NCI-H2029 (cell line): ENCODE data around the gene COL28A1.
"Not testable (repeated sequence)": the region's sequence is repeated elsewhere in the genome, so short reads cannot be mapped to it uniquely, and the experiment has no call there.

Experiments used
- DNase-seq: peaks from one replicate; lab custom pipeline; 2025; lab: John Stamatoyannopoulos, UW

The COL28A1 gene

DNA sequence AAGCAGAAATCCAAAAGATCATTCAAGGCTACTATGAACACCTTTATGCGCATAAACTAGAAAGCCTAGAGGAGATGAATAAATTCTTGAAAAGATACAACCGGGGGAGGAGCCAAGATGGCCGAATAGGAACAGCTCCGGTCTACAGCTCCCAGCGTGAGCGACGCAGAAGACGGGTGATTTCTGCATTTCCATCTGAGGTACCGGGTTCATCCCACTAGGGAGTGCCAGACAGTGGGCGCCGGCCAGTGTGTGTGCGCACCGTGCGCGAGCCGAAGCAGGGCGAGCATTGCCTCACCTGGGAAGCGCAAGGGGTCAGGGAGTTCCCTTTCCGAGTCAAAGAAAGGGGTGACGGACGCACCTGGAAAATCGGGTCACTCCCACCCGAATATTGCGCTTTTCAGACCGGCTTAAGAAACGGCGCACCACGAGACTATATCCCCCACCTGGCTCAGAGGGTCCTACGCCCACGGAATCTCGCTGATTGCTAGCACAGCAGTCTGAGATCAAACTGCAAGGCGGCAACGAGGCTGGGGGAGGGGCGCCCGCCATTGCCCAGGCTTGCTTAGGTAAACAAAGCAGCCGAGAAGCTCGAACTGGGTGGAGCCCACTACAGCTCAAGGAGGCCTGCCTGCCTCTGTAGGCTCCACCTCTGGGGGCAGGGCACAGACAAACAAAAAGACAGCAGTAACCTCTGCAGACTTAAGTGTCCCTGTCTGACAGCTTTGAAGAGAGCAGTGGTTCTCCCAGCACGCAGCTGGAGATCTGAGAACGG lies 70.5 kb downstream of the COL28A1 start:
- DNase-seq, result not testable (repeated sequence)

DNA sequence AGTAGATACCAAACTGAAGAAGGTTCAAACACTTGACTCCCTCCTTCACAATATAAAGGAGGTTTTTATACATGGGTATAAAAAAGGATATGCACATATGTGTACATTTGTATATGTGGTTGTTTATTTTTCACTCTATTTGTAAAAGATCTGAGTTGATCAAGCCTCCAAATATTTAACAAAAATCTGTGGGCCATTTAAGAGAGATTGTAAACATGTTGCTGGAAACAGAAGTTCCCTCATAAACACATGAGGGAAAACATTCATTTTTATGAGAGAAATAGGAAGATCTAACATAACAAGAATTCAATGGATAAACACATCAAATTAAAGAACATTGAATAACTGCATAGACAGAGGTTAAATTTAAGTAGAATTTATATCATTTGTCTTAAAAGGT lies 81.7 kb downstream of the COL28A1 start:
- no peak for DNase-seq

DNA sequence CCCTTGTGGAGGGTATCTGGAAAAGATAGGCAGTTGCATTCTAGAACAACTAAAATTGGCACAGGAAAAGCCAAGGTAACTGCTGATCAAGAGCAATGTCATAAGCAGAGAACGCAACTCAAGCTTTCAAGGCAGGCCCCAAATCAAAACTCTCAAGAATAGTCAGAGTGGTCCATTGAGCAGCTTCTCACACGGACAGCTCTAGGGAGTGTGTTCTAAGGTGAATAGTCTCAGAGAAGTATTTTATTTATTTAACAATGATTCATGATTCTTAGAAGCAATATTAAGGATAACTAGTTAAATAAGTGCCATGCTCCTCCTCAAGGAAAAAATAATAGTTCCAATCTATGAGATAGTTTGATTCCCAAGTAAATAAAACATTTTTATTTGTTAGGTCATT lies 83.0 kb downstream of the COL28A1 start:
- DNase-seq, result no peak

DNA sequence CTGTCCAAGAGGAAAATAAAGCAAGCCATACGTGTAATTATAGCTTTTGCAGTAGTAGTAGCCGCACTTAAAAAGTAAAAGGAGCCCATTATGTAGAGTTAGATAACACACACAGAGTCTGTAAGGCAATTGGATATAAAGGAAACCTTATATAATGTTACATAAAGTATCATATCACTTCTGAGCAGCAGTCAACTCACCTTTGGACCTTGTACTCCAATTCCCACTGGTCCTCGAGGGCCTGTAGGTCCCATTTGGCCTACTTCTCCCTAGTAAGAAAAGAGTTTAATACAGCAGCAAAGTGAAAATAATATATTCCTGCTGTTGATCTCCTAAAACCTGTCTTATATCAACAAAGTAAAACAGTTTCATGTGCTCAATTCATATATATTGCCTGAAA lies 83.6 kb downstream of the COL28A1 start:
- DNase-seq, result no peak

DNA sequence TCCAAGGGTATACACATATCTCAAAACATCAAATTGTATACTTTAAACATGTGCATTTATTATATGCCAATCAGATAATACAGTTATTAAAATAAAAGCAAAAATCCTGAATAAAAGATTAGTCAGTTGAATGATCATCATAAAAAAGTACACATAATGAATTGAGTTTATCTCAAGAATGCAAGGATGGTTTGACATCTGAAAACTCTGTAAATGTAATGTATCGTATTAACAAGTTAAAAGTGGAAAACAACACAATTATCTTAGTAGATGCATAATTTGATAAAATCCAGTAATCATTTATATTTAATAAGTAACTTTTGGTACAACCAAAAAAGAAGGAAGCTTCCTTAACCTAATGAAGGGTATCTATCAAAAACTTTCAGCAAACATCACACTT lies 86.6 kb downstream of the COL28A1 start:
- DNase-seq, result no peak

DNA sequence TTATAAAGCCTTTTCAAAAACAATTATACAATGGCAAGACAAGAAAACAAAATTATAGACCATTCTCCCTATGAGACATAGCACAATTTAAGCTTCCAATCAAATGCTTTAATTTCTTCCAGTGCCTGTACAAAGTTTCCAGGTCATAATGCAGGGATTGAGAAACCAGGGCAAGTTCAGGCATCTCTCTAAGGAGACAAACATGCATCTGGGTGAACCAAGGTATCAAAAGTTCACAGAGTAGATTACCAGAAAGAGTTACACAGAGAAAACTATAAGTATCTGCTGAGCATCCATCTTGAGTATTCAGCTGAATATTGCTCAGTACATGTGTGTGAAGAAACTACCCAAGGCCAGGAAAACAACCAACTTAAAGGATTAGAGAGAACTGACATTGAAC lies 89.1 kb downstream of the COL28A1 start:
- DNase-seq, result no peak

DNA sequence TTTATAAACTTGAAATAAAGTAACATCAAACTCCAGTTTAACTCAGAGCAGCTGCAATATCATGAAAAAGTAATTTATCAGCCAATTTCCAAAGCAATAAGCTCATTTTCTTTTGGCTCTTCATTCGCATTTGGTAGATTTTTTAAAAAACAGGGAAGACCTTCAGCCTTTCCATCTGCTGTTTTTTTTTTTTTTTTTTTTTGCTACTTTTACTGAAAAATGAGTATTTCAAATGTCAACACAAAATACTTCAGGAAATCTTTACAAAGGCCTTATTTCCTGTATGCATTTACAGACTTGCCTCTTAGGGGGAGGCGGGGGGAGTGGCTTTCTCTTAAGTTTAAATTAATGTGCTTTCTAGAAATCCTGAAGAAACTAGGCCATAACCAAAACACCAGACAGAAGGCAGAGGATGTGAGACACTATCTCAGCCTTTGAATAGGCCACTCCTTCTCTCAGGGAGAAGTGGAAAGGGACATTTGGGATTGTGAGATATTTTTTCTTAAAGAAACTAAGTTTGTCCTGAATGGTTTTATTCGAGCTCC lies 91.8 kb downstream of the COL28A1 start:
- DNase-seq, result no peak

DNA sequence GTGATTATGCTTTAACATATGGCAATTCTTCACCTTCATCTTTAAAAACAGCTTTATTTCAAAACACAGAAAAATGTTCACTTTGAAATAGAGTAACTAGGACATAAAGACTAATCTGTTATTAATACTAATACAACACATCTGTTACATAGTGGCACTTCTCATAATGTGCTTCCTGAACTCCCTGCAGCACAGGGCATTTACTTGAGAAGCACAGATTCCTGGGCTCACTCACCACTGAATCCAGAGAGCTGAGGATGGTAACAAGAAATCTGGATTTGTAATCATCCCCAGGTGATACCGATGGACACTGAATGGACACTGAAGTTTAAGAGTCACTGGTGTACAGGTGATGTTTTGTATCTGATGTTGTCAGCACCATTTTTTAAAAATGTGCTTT lies 96.1 kb downstream of the COL28A1 start:
- no peak for DNase-seq

DNA sequence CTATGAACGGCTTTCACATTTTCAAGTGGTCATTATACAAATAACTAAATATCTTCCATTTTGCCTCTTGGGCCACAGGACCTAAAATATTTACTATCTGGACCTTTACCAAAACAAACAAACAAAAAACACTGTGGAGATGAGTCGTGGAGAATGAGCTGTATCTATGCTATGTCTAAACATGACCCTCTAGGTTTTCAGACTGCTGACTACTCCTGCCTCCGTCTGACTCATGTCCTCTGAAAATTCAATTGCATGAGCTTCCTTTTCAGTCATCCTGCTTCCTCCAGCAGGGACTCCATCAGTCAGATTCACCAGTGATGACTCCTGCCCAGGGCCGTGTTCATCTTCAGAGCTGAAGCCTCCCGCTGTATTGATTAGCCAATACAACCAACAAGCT lies 96.8 kb downstream of the COL28A1 start:
- peak; percentile 88 for DNase-seq

DNA sequence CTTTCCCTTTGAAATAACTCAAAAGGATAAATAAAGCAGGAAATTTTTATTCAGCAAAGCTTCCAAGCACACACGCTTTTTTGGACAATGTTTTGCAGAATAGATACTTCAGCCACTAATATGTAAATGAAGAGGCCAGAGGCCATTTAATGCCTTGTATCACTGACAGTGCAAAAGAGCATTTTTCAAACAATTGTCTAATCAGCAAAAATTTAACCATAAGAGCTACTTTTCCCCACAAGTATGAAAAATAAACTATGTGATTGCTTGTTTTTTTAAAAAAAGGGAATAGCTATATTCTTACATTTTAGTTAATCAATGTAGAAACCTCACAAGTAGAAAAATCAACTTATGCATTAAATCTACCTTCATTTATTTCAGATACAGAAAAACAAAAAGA lies 99.7 kb downstream of the COL28A1 start:
- no peak for DNase-seq

DNA sequence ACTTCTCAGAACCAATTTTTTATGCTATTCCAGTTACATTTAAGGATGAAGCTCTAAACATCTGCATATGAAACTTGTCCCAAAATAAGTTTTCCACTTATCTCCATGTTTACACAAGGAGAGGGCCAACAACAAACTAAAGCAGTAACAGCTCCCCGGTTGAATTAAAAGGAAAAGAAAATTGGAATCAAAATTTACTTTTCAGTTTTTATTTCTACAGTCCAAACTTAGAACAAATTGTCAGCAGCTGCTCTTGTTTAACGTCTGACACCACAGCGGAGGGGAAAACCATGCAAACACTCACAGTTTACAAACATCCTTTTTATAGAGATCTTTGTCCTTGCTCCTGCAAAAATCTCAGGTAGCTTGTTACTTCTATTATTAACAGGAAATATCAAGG lies 101.3 kb downstream of the COL28A1 start:
- no peak for DNase-seq

DNA sequence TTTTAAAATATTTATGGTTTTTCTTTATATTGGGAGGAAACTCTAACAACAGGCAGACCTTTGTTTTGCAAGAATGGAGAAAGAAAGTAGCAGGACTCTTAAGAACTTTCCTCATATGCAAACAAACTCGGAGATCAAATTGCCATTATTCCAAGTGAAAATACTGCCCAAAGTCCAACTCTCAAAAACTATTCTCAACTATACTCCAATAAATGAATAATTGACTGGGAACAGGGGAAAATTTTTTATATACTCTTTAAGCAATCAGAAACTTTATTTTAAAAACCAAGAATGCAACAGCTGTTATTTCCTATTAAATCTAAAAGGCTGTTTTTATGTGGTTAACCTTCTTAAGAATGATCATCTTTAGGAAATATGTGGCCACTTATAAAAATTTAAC lies 101.9 kb downstream of the COL28A1 start:
- DNase-seq, result no peak

DNA sequence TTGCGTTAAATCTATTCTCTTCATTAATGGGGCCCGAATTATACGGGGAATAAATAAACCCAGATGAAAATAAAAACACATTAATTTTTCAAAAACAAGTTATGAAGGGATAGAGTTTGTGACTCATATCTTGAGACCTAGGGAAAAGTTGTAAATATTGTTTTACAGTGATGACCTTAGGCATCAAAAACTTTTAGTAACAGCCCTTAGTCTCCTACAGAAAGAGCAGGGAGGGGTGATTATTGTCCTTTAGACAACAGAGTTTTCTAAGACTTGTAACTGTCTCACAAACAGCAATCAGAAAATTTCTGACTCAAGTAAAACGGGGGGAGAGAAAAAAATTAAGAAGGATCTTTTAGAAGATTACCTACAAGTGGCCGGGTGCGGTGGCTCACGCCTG lies 102.7 kb downstream of the COL28A1 start:
- DNase-seq, result no peak

DNA sequence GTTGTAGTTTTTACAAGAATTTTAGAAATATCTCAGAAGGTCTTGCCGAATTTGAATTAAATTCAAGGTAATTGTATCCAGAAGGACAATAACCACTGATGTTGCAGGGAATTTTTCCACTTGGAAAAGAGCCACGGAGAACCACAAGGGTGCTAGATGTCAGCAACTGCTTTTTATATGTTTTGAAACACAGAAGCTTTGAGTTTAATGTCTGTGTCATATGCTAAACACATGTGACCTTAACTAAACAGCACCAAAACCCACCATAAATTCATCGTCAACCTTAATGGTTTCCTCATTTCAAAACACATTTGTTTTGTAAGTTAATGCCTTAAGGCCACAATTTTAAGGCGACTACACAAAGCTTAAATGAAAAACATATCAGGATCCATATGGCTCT lies 106.9 kb downstream of the COL28A1 start:
- DNase-seq, result no peak

DNA sequence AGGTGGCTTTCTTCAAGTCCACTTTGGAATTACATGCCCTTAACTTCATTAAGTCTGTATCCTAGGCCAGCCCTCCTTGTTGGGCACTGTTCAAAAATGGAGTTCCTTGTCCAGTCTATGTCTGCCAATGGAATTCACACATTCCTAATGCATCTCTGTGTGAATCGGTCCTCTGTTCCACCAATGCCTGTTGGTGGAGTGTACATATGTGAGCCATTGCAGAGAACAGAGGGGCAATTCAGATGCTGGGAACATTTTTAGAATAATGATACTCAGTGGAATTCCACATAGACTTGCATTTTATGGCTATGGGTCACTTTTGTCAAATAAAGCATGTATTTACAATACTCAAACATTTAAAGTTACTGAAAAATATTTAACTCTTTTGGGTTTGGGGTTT lies 108.3 kb downstream of the COL28A1 start:
- DNase-seq, result no peak

DNA sequence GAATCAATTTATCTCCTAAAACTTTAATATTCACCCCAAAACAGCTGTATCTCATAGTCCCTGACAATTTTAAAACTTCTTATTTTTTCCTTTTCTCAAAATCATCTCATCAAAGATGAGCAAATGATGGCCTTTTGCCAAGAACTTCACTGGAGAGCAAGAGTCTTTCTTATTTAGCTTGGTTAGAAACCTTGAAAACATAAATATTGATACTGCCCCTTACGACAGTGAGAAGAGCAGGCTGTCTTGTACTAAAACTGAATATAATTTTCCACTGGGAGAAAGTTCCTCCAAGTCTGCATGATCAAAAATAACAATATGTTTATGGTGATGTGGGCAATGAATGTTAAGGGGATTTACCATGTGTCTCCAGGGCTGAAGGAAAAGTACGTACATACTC lies 109.0 kb downstream of the COL28A1 start:
- DNase-seq, result no peak

DNA sequence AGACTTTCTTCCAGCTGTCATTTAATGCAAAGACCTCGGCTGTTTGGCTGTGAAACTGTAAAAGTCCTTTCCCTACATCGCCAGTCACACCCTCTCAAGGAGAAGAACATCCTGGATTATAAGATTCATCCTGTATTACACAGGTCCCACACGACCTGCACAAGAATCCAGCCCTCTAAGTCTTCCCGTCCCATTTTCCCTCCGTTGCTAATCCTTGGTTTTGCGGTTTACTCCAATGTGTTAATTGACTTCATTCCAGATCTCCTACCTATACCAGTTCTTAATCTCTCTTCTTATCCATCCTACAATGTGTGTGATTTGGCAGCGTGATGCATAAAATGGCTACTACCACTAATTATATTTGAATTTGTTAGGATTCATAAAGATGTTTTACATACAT lies 110.4 kb downstream of the COL28A1 start:
- no peak for DNase-seq

DNA sequence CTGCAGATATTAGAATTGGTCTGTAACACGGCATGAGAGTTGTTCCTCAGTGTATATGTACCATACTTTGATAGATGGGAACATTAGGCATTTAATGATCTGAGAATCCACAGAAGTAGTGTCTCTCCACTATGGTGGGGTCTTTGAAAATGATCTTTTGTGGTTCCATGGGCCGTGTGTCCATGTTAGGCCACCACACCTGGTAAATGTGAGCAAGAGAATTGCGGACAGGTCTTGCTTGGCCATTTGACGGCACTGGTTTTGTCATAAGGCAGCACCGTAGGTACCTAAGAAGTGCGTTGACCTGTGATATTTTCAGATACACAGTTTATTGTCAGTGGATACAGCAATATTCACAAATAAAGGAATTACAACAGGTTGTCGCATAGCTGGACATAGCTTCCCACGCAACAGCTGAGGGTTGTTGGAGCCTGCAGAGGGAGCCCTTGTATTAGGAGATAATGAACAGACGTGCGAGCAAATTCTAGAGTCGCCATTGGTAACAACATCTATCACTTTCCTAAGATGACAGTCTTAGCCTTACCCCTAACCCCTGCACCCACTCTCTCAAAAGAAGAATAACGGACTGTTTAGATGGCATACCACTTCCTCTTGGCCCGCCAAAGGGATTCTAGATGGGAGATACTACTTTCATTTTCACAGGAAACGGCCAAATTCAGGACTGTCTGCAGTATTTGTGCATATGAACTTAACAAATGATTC lies 111.4 kb downstream of the COL28A1 start:
- peak; percentile 51 for DNase-seq

DNA sequence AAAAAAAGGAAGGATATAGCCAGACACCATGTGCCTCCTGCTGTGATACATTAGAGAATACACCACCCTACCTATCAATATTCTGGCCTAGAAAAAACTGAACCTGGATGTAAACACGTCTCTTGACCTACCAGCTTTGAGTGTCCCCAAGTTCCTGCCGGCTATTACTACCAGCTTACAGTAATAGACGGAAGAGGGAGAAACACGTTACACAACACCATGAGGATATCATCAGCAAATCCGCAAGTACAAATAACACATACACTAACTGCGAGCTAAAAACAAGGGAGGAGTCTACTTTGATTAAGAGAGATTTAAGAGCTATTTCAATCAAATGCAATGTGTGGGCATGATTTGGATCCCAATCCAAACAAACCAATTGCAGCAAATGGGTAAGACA lies 113.0 kb downstream of the COL28A1 start:
- DNase-seq, result no peak

DNA sequence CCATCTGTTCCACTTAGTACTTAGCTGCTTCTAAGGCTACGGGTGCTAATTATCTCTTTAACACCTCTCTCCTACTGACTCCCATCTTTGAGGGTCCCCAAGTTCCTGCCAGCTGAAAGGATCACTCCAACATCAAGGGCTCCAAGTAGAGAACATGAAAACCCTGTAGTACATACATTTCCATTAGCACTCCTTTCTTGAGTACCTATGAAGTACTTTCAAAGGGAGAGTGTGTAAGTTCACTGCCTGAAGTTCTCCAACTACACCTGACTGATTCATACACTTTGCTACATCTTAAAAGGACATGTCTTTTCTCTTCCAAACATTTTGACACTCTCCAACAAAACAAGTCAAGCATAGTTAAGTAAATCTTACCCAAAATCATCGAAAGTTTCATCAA lies 113.8 kb downstream of the COL28A1 start:
- DNase-seq, result no peak

DNA sequence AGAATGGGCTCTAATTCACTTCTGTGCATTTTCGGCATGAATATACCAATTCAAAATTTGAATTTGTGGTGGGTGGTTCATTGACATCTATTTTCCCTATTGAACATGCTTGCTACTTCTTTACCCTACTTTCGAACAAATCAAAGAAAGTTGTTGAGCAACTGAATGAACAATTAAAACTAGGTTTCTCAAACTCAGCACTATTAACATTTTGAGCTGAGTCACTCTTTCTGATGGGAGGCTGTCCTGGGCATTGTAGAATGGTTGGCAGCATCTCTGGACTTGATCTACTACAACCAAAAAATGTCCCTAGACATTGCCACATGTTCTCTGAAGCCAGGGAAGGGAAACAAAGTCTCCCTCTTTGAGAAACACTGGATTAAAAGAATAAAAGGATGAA lies 116.7 kb downstream of the COL28A1 start:
- DNase-seq, result no peak

DNA sequence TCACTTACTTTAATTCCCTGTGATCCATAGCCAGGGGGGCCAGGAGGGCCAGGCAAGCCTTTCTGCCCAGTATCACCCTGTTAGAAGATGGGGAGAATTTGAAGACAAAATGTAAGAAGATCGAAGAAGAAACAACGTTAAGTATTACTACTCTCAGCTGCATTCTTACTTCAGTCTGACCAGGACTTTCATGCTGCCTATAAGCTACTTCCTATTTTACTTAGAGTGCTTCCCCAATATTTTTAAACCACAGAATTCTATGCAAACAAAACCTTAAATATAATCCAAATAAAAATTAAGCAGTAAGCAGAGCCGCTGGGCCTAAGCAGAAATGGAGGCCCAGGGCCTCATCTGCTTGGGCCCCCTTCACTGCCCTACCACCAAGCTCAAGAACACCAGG lies 117.8 kb downstream of the COL28A1 start:
- no peak for DNase-seq

DNA sequence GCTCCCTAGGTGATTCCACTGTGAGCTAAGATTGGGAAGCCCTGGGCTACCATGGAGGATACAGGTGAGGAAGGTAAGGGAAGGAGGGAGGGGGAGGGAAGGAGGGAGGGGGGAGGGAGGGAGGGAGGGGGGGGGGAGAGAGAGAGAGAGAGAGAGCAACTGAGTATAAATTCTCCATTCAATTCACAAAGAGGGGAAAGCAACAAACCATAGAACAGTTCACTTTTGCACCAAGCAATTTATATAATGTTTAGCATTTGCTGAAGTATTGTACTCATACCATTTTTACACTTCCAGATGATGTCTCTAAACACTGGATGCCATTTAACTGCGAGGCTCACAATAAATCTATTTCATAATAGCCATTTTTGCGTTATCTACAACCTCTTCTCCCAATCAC lies 118.3 kb downstream of the COL28A1 start:
- no peak for DNase-seq
